ENCODE measurements around the gene CXorf38. TPM values are rescaled to one million over a fixed set of nuclear protein-coding genes. Genes with fewer than 3 reads are reported as not detected.
"Not testable (repeated sequence)": the region's sequence is repeated elsewhere in the genome, so short reads cannot be mapped to it uniquely, and the experiment has no call there.

CXorf38 gene
- polyA plus RNA-seq, 4 donors, result 10.3 to 12.1 (median 11.8) TPM

DNA sequence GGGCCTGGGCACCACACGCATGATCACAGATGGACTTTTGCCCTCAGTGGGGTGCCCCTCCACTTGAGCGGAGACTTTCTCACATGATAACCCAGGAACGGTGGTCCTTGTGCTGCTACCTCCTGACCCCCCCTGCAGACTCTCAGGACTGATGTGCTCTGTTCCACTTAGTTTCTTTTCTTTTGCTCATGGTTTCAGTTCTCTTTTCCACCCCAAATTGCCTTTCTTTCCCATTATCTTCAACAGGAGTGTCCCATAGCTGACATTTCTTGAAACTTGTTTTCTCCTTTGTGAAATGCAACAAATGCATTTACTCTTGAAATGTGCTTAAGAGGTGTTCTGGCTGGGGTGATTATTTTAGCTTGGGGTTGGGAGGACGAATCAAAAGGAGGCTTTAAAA lies 15.2 kb downstream of the CXorf38 start:
- no peak for DNase-seq (ENCODE audit: low read depth in 4 of 4, low spot score in 2 of 4)

- DNase-seq (ENCODE audit: low read depth in 4 of 4, low spot score in 2 of 4), result no peak
Measured at GRCh38 chrX:40628506-40628905, 18.9 kb downstream of the CXorf38 start.

- DNase-seq (ENCODE audit: low read depth in 4 of 4, low spot score in 2 of 4), result no peak
Measured at GRCh38 chrX:40625294-40625693, 22.1 kb downstream of the CXorf38 start.

- no peak for DNase-seq (ENCODE audit: low read depth in 4 of 4, low spot score in 2 of 4)
Measured at GRCh38 chrX:40623665-40624064, 23.7 kb downstream of the CXorf38 start.

GRCh38 chrX:40623139-40623536 lies 24.2 kb downstream of the CXorf38 start, which contains the start of gene MPC1L:
Gene MPC1L (plus strand): TSS chrX:40623428. CDS start chrX:40623566, 138 bp downstream.
- no peak for DNase-seq (ENCODE audit: low read depth in 4 of 4, low spot score in 2 of 4)

- DNase-seq (ENCODE audit: low read depth in 4 of 4, low spot score in 2 of 4), result no peak
Measured at GRCh38 chrX:40622479-40623138, 24.8 kb downstream of the CXorf38 start.

DNA sequence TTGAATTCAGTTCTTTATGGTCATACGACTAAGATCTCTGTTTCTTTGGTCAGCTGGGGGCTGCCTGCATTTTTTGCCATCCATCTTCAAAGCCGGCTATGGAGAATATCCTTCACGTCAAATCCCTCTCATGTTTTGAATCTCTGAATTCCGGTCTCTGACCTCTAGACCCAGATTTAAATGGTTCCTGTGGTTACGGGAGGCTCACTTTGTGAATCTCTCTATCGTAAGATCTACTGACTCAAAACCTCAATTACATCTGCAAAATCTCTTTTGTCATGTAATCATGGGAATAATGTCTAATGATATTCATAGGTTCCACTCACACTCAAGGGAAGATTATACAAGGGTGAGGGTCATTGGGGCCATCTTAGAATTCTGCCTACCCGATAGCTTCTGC lies 29.8 kb downstream of the CXorf38 start:
- DNase-seq (ENCODE audit: low read depth in 4 of 4, low spot score in 2 of 4), result no peak

DNA sequence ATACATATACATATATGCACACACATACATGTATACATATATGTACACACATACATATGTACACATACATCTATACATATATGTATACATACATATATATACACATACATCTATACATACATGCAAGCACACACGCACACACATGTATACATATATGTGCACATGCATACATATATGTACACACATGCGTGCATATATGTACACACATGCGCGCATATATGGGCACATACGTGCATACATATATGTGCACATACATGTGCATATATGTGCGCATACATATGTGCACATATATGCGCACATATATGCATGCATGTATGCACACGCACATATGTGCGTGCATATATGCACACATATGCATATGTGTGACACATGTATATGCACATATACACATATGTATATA lies 31.4 kb downstream of the CXorf38 start:
- DNase-seq (ENCODE audit: low read depth in 4 of 4, low spot score in 2 of 4), result no peak

DNA sequence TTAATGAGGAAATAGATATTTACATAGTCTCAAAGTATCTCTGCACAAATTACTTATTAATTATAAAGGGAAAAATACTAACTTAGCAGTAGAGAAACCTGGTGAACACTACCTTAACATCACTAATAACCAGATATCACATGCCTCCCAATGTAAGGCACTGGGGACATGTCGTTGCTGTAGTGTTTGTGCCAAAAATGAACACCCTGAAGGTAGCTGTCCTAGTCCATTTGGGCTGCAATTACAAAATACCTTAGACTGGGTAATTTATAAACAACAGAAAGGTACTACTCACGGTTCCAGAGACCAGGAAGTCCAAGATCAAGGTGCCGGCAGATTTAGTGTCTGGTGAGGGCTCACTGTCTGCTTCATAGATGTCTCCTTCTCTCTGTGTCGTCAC lies 34.9 kb downstream of the CXorf38 start:
- DNase-seq (ENCODE audit: low read depth in 4 of 4, low spot score in 2 of 4), result no peak

DNA sequence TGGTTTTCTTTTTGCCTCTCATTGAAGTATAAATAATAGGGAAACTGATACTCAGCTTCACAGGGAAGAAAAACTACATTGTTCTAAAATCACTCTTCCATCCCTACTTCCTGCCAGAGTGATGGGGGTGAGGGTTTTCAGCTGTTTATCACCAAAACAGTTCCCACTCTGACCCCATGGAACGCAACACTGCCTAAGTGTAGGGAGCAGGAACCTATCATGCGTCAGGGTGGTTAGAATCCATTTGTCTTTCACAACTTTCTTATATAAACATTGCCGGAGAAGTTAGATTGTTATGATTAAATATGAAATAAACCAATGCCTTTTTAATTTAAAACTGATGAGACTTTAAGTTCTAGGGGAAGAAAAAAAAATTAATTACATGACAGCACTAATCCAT lies 40.0 kb downstream of the CXorf38 start:
- DNase-seq (ENCODE audit: low read depth in 4 of 4, low spot score in 2 of 4), result no peak

DNA sequence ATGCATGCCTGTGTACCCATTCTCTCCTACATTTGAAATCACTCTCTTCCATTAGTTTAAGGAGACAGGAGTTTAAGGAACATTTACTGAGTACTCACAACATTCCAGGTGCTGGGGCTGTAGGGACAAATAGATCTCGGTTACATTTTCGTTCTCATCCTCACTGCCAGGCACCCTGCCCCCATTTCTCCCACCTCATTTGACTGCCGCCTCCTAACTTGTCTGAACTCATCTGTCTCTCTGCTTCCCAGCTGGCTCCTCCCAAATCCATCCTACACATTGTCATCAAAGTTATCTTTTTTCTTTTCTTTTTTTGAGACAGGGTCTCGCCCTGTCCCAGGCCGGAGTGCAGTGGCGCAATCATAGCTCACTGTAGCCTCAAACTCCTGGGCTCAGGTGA lies 43.9 kb downstream of the CXorf38 start:
- DNase-seq (ENCODE audit: low read depth in 4 of 4, low spot score in 2 of 4), result no peak

GRCh38 chrX:40589616-40590321 lies 57.6 kb downstream of the CXorf38 start:
- not testable (repeated sequence) for DNase-seq (ENCODE audit: low read depth in 4 of 4, low spot score in 2 of 4)

DNA sequence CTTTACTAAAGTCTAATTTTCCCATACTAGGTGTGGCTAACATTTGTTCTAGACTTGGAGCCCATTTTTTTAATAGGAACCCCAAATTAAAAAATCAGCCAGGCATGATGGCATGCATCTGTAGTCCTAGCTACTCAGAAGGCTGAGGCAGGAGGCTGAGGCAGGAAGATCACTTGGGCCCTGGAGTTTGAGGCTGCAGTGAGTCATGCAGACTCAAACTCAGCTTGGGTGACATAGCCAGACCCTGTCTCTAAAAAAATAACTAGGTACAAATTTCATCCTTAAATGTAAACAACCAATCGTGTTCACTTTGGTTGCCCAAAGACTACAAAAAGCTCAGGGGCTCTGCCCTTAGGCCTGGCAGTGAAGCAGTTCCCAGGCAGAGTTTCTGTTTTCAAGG lies 59.7 kb downstream of the CXorf38 start:
- not testable (repeated sequence) for DNase-seq (ENCODE audit: low read depth in 4 of 4, low spot score in 2 of 4)

DNA sequence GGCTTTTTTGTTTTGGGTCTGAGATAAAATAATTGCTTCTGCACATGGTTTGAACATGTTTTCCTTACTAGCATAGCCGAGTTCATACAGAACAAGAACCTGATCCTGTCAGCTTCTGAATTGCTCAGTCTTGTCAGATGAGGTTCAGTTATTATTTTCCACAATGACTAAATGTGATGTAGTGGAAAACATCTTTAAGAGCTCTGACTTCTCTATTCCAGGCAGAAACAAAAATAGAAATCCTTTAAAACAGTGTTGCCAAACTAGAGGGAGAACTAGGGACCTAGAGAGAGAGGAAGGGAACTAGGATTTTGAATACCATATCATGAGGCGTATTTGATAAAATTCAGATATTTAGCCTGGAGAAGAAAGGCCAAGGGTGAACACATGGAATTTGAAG lies 64.5 kb downstream of the CXorf38 start:
- no peak for DNase-seq (ENCODE audit: low read depth in 4 of 4, low spot score in 2 of 4)

GRCh38 chrX:40582178-40582577 lies 65.2 kb downstream of the CXorf38 start:
- DNase-seq (ENCODE audit: low read depth in 4 of 4, low spot score in 2 of 4), result not testable (repeated sequence)

DNA sequence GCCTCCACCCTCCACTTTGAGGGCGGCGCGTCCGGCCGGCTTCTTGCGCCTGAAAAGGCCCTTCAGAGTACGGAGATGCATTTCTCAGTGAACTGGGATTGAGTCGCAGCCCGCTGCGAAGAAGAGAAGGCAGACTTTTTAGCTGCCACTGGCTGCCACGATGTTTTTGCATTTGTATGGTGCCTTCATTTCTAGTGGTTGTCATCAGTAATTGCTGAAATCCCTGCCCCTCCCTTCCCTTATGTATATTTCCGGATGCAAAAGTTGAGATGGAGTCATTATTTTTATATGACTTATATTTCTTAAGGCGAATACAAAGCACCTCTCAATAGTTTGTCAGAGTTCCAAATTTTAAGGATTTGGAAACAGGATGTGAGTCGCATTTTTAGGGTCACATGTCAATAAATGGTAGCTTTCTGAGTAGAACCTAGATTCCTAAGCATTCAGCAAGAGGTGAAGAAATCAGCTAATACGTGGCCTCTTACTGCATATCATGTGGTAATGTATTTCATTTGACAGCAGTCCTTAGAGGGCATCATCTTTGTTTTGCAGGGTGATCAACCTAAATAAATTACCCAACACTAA lies 65.9 kb downstream of the CXorf38 start:
- DNase-seq (ENCODE audit: low read depth in 4 of 4, low spot score in 2 of 4), result no peak

- peak; percentile 70 to 87 (median 80) for DNase-seq (ENCODE audit: low read depth in 4 of 4, low spot score in 2 of 4)
Measured at GRCh38 chrX:40580537-40581335, 66.6 kb downstream of the CXorf38 start, which contains the start of gene ATP6AP2. Gene ATP6AP2 (plus strand): TSS chrX:40580970. CDS start chrX:40581066, 96 bp downstream.

DNA sequence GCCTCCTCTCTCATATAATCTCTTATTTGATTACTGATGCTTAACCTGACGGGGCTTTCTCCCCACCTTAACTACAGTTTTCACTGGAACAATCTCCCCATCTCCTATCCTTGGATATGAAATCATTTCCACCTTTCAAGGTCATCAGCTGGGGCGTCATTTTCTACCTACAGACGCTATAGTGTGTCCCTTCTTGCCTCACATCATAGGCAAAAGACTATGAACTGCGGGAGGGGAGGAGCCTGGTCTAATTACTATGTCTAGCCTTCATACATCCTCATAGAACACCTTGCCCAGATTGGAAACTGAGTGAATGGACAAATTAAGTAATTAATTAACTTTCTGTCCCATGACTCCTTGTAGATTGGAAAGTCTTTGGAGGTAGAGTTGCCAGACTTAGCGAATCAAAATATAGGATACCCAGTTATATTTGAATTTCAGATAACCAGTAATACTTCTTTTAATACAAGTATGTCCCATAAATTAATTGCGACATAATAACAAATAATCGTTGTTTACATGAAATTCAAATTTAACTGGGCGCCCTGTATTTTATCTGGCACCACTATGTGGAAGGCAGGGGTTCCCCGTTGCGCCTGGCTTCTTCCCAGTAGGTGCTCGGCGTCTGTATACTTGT lies 67.3 kb downstream of the CXorf38 start:
- no peak for DNase-seq (ENCODE audit: low read depth in 4 of 4, low spot score in 2 of 4)

- no peak for DNase-seq (ENCODE audit: low read depth in 4 of 4, low spot score in 2 of 4)
Measured at GRCh38 chrX:40579141-40579540, 68.2 kb downstream of the CXorf38 start.

GRCh38 chrX:40578039-40578695 lies 69.2 kb downstream of the CXorf38 start:
- no peak for DNase-seq (ENCODE audit: low read depth in 4 of 4, low spot score in 2 of 4)

All from left renal cortex interstitium (tissue), 4 donors.